Measurements from ENCODE around the gene PCDHGC3. TPM values are rescaled to one million over a fixed set of nuclear protein-coding genes. Genes with fewer than 3 reads are reported as not detected.

Gene PCDHGC3
- 5.4 to 6.5 TPM (median 5.8 TPM) in 5 replicates for total RNA-seq (2022; extraction: Qiagen RNA extraction; ENCODE audit: low read depth)

GRCh38 chr5:141475625-141476131, at the start of gene PCDHGC3:
PCDHGC3 (plus strand) TSS chr5:141475966; CDS start chr5:141476117, 151 bp downstream.

GRCh38 chr5:141430332-141431113, 45.2 kb upstream of the PCDHGC3 start, which contains the start of gene PCDHGA12:
PCDHGA12 (plus strand) TSS chr5:141430507; CDS start chr5:141430760, 253 bp downstream.

GRCh38 chr5:141484641-141485311, 9.0 kb downstream of the PCDHGC3 start, which contains the start of gene PCDHGC4:
PCDHGC4 (plus strand) TSS chr5:141485030; CDS start chr5:141485174, 144 bp downstream.

GRCh38 chr5:141488591-141489561, 13.1 kb downstream of the PCDHGC3 start, which contains the start of gene PCDHGC5:
PCDHGC5 (plus strand) TSS chr5:141489081; CDS start chr5:141489241, 160 bp downstream.

Other genes starting within 250 kb of the PCDHGC3 start
- 0.05 to 0.16 TPM (median 0.09 TPM) in 3 of 5 replicates, not detected in the others for gene PCDHB15, start 230.6 kb upstream of the PCDHGC3 start, total RNA-seq (2022; extraction: Qiagen RNA extraction; ENCODE audit: low read depth)
- gene SLC25A2, start 171.9 kb upstream of the PCDHGC3 start, total RNA-seq (2022; extraction: Qiagen RNA extraction; ENCODE audit: low read depth) = not detected in 5 replicates
- 63.2 to 78.4 TPM (median 73.8 TPM) in 5 replicates for gene TAF7, start 155.2 kb upstream of the PCDHGC3 start, total RNA-seq (2022; extraction: Qiagen RNA extraction; ENCODE audit: low read depth)
- 0.29 to 0.38 TPM (median 0.32 TPM) in 5 replicates for gene PCDHGA1, start 145.5 kb upstream of the PCDHGC3 start, total RNA-seq (2022; extraction: Qiagen RNA extraction; ENCODE audit: low read depth)
- gene PCDHGA2, start 137.2 kb upstream of the PCDHGC3 start, total RNA-seq (2022; extraction: Qiagen RNA extraction; ENCODE audit: low read depth) = 0.45 to 0.72 TPM (median 0.70 TPM) in 5 replicates
- gene PCDHGA3, start 132.1 kb upstream of the PCDHGC3 start, total RNA-seq (2022; extraction: Qiagen RNA extraction; ENCODE audit: low read depth) = not detected in 5 replicates
- 1.6 to 2.1 TPM (median 1.9 TPM) in 5 replicates for gene PCDHGB1, start 125.9 kb upstream of the PCDHGC3 start, total RNA-seq (2022; extraction: Qiagen RNA extraction; ENCODE audit: low read depth)
- gene PCDHGA4, start 120.9 kb upstream of the PCDHGC3 start, total RNA-seq (2022; extraction: Qiagen RNA extraction; ENCODE audit: low read depth) = 0.07 to 0.18 TPM (median 0.14 TPM) in 5 replicates
- gene PCDHGB2, start 116.0 kb upstream of the PCDHGC3 start, total RNA-seq (2022; extraction: Qiagen RNA extraction; ENCODE audit: low read depth) = 0.05 to 0.19 TPM (median 0.10 TPM) in 5 replicates
- gene PCDHGA5, start 111.8 kb upstream of the PCDHGC3 start, total RNA-seq (2022; extraction: Qiagen RNA extraction; ENCODE audit: low read depth) = 0.08 to 0.22 TPM (median 0.12 TPM) in 5 replicates
- 0.16 to 0.31 TPM (median 0.22 TPM) in 5 replicates for gene PCDHGB3, start 105.7 kb upstream of the PCDHGC3 start, total RNA-seq (2022; extraction: Qiagen RNA extraction; ENCODE audit: low read depth)
- 0.13 to 0.26 TPM (median 0.14 TPM) in 5 replicates for gene PCDHGA6, start 102.1 kb upstream of the PCDHGC3 start, total RNA-seq (2022; extraction: Qiagen RNA extraction; ENCODE audit: low read depth)
- gene PCDHGA7, start 93.2 kb upstream of the PCDHGC3 start, total RNA-seq (2022; extraction: Qiagen RNA extraction; ENCODE audit: low read depth) = 0.59 to 1.1 TPM (median 0.95 TPM) in 5 replicates
- gene PCDHGB4, start 88.3 kb upstream of the PCDHGC3 start, total RNA-seq (2022; extraction: Qiagen RNA extraction; ENCODE audit: low read depth) = 0.74 to 1.00 TPM (median 0.79 TPM) in 5 replicates
- gene PCDHGA8, start 83.3 kb upstream of the PCDHGC3 start, total RNA-seq (2022; extraction: Qiagen RNA extraction; ENCODE audit: low read depth) = 0.02 to 0.13 TPM (median 0.07 TPM) in 3 of 5 replicates, not detected in the others
- gene PCDHGB5, start 78.0 kb upstream of the PCDHGC3 start, total RNA-seq (2022; extraction: Qiagen RNA extraction; ENCODE audit: low read depth) = 1.9 to 2.7 TPM (median 2.3 TPM) in 5 replicates
- gene PCDHGA9, start 73.2 kb upstream of the PCDHGC3 start, total RNA-seq (2022; extraction: Qiagen RNA extraction; ENCODE audit: low read depth) = 0.05 to 0.10 TPM (median 0.07 TPM) in 4 of 5 replicates, not detected in the other
- gene PCDHGB6, start 67.9 kb upstream of the PCDHGC3 start, total RNA-seq (2022; extraction: Qiagen RNA extraction; ENCODE audit: low read depth) = 0.07 to 0.16 TPM (median 0.12 TPM) in 5 replicates
- 0.02 TPM in 1 of 5 replicates, not detected in the others for gene PCDHGA10, start 63.0 kb upstream of the PCDHGC3 start, total RNA-seq (2022; extraction: Qiagen RNA extraction; ENCODE audit: low read depth)
- 0.03 to 0.06 TPM in 2 of 5 replicates, not detected in the others for gene PCDHGB7, start 58.3 kb upstream of the PCDHGC3 start, total RNA-seq (2022; extraction: Qiagen RNA extraction; ENCODE audit: low read depth)
- 0.03 to 0.07 TPM in 2 of 5 replicates, not detected in the others for gene PCDHGA11, start 54.9 kb upstream of the PCDHGC3 start, total RNA-seq (2022; extraction: Qiagen RNA extraction; ENCODE audit: low read depth)
- not detected in 5 replicates for gene PCDHGA12, start 45.5 kb upstream of the PCDHGC3 start, total RNA-seq (2022; extraction: Qiagen RNA extraction; ENCODE audit: low read depth)
- gene PCDHGC4, start 9.1 kb downstream of the PCDHGC3 start, total RNA-seq (2022; extraction: Qiagen RNA extraction; ENCODE audit: low read depth) = not detected in 5 replicates
- 0.05 to 0.06 TPM in 2 of 5 replicates, not detected in the others for gene PCDHGC5, start 13.1 kb downstream of the PCDHGC3 start, total RNA-seq (2022; extraction: Qiagen RNA extraction; ENCODE audit: low read depth)
- gene DIAPH1, start 143.0 kb downstream of the PCDHGC3 start, total RNA-seq (2022; extraction: Qiagen RNA extraction; ENCODE audit: low read depth) = 90.1 to 106 TPM (median 102 TPM) in 5 replicates
- gene HDAC3, start 160.9 kb downstream of the PCDHGC3 start, total RNA-seq (2022; extraction: Qiagen RNA extraction; ENCODE audit: low read depth) = 43.3 to 53.6 TPM (median 48.3 TPM) in 5 replicates
- 3.9 to 5.5 TPM (median 4.5 TPM) in 5 replicates for gene RELL2, start 161.0 kb downstream of the PCDHGC3 start, total RNA-seq (2022; extraction: Qiagen RNA extraction; ENCODE audit: low read depth)
- gene FCHSD1, start 175.5 kb downstream of the PCDHGC3 start, total RNA-seq (2022; extraction: Qiagen RNA extraction; ENCODE audit: low read depth) = 5.1 to 12.0 TPM (median 10.8 TPM) in 5 replicates
- 3.3 to 4.8 TPM (median 4.2 TPM) in 5 replicates for gene ARAP3, start 206.3 kb downstream of the PCDHGC3 start, total RNA-seq (2022; extraction: Qiagen RNA extraction; ENCODE audit: low read depth)